WTC11 (cell line): ENCODE data around the gene SLC46A3. TPM values are rescaled to one million over a fixed set of nuclear protein-coding genes. Genes with fewer than 3 reads are reported as not detected.
A peak's percentile ranks its signal among the peaks of the same experiment; 100 is the strongest.

Experiments
- ATAC-seq: fragments of 200-7000 bp; cut with Tn5 transposase; 2 replicates; pipeline ENCODE4 v1.10.0; 2021; ENCODE audit warnings: mild to moderate bottlenecking, moderate library complexity
- CTCF ChIA-PET: fragments of 300-600 bp; sonication (Branson Sonifier 250); formaldehyde crosslinking; loops from one replicate; lab custom pipeline; 2021; ENCODE audit warnings: antibody characterized with exemption; lab: Charles Lee
- POLR2A ChIA-PET: fragments of 350-600 bp; sonication (Branson Sonifier 250); formaldehyde crosslinking; loops from one replicate; lab custom pipeline; 2021; ENCODE audit warnings: antibody characterized with exemption; lab: Charles Lee
- DNase-seq: peaks from one replicate; pipeline ENCODE4 v3.0.0; 2021; ENCODE audit warnings: low spot score
- H3K27ac Mint-ChIP-seq: 2 replicates; pipeline ENCODE4 v1.8.0; 2021; ENCODE audit warnings: mixed read lengths
- H3K27me3 Mint-ChIP-seq: 2 replicates; pipeline ENCODE4 v1.8.0; 2021; ENCODE audit warnings: low read depth, mild to moderate bottlenecking, moderate library complexity, mixed read lengths
- H3K36me3 Mint-ChIP-seq: 2 replicates; pipeline ENCODE4 v1.8.0; 2021; ENCODE audit warnings: mixed read lengths
- H3K4me1 Mint-ChIP-seq: 2 replicates; pipeline ENCODE4 v1.8.0; 2022; ENCODE audit warnings: mixed read lengths
- H3K4me3 Mint-ChIP-seq: 2 replicates; pipeline ENCODE4 v1.8.0; 2021; ENCODE audit warnings: mild to moderate bottlenecking, moderate library complexity, mixed read lengths
- H3K9me3 Mint-ChIP-seq: 2 replicates; pipeline ENCODE4 v1.8.0; 2021; ENCODE audit warnings: mixed read lengths
- ATF1 ChIP-seq: sonication (generic); formaldehyde crosslinking; IDR thresholded peaks from 2 replicates; pipeline ENCODE4 v1.8.1; 2023; ENCODE audit warnings: mild to moderate bottlenecking, moderate library complexity, missing genetic modification reagents
- ATF3 ChIP-seq: sonication (generic); formaldehyde crosslinking; conservative IDR thresholded peaks from 2 replicates; pipeline ENCODE4 v1.8.1; 2022; ENCODE audit warnings: mild to moderate bottlenecking, missing genetic modification reagents
- CREB1 ChIP-seq: sonication (generic); formaldehyde crosslinking; IDR thresholded peaks from 2 replicates; pipeline ENCODE4 v1.8.0; 2023; ENCODE audit warnings: mild to moderate bottlenecking, missing genetic modification reagents
- ELF4 ChIP-seq: sonication (generic); formaldehyde crosslinking; IDR thresholded peaks from 2 replicates; pipeline ENCODE4 v1.8.1; 2022; ENCODE audit warnings: low read depth, mild to moderate bottlenecking, moderate library complexity, missing genetic modification reagents
- FOXK1 ChIP-seq: sonication (generic); formaldehyde crosslinking; IDR thresholded peaks from 2 replicates; pipeline ENCODE4 v1.8.0; 2022; ENCODE audit warnings: mild to moderate bottlenecking, moderate library complexity, missing genetic modification reagents
- HMGXB4 ChIP-seq: sonication (generic); formaldehyde crosslinking; IDR thresholded peaks from 2 replicates; pipeline ENCODE4 v1.8.1; 2023; ENCODE audit warnings: mild to moderate bottlenecking, moderate library complexity, missing genetic modification reagents
- IRF2 ChIP-seq: sonication (generic); formaldehyde crosslinking; IDR thresholded peaks from 2 replicates; pipeline ENCODE4 v1.8.0; 2022; ENCODE audit warnings: low read depth, missing genetic modification reagents, borderline replicate concordance
- MXD4 ChIP-seq: fragments of 250-450 bp; sonication (Bioruptor Pico); IDR thresholded peaks from 2 replicates; pipeline ENCODE4 v1.8.0; 2021; ENCODE audit warnings: mild to moderate bottlenecking, moderate library complexity, borderline replicate concordance
- PRRX2 ChIP-seq: fragments of 250-450 bp; sonication (Bioruptor Pico); IDR thresholded peaks from 2 replicates; pipeline ENCODE4 v1.8.0; 2021; ENCODE audit warnings: mild to moderate bottlenecking
- RORB ChIP-seq: fragments of 250-450 bp; sonication (Bioruptor Pico); IDR thresholded peaks from 2 replicates; pipeline ENCODE4 v1.9.0; 2021; ENCODE audit warnings: mild to moderate bottlenecking
- SOX15 ChIP-seq: fragments of 250-450 bp; sonication (Bioruptor Pico); IDR thresholded peaks from 2 replicates; pipeline ENCODE4 v1.9.0; 2021; ENCODE audit warnings: mild to moderate bottlenecking
- USF2 ChIP-seq: sonication (generic); formaldehyde crosslinking; IDR thresholded peaks from 2 replicates; pipeline ENCODE4 v1.8.1; 2023; ENCODE audit warnings: mild to moderate bottlenecking, missing genetic modification reagents, moderate library complexity
- ZNF232 ChIP-seq: sonication (generic); formaldehyde crosslinking; IDR thresholded peaks from 2 replicates; pipeline ENCODE4 v1.8.0; 2022; ENCODE audit warnings: mild to moderate bottlenecking, missing genetic modification reagents
- ZNF317 ChIP-seq: sonication (generic); formaldehyde crosslinking; IDR thresholded peaks from 2 replicates; pipeline ENCODE4 v1.8.1; 2023; ENCODE audit warnings: low read depth, mild to moderate bottlenecking, moderate library complexity, missing genetic modification reagents, borderline replicate concordance
- total RNA-seq: library from RNA; stranded (reverse); gene quantifications from 3 replicates; pipeline ENCODE4 v1.2.3, GENCODE V29; 2021
- TF ChIP-seq, protein P1 (sequence below): sonication (generic); formaldehyde crosslinking; IDR thresholded peaks from 2 replicates; pipeline ENCODE4 v1.8.1; 2022; ENCODE audit warnings: missing genetic modification reagents, borderline replicate concordance
- TF ChIP-seq, protein P2 (sequence below): sonication (generic); formaldehyde crosslinking; IDR thresholded peaks from 2 replicates; pipeline ENCODE4 v1.8.0; 2022; ENCODE audit warnings: mild to moderate bottlenecking, missing genetic modification reagents
- TF ChIP-seq, protein P3 (sequence below): fragments of 250-450 bp; sonication (Bioruptor Pico); IDR thresholded peaks from 2 replicates; pipeline ENCODE4 v1.9.0; 2021; ENCODE audit warnings: mild to moderate bottlenecking, borderline replicate concordance
- TF ChIP-seq, protein P4 (sequence below): sonication (generic); formaldehyde crosslinking; IDR thresholded peaks from 2 replicates; pipeline ENCODE4 v1.8.0; 2022; ENCODE audit warnings: missing genetic modification reagents

Gene SLC46A3
- total RNA-seq, 1 experiment from 2014 or later, result 0.79 TPM

DNA sequence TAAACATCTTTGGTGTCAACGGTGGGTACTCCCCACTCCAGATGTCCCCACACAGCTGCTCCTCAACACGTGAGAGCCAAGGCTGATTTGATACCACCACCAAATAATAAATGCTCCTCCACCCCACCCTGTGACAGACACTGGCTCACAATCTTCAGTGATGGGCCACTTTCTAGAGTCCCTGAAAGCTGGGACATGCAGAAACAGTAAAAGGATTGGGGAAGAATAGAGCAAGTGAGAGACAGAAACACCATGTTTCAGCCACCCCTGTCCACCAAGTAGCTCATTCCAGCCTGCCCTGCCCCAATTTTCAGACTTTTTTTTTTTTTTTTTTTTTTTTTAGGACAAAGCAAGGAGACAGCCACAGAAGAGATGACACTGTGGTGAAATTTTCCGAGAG is 1.6 kb downstream of the SLC46A3 start:
- Mint-ChIP-seq H3K4me3 (peak overlapping the region; percentile 98; the same call in 1 of the 2 replicates), H3K9me3 (no peaks in the 10 kb centered on the region), H3K27ac (no peak overlapping the region), H3K27me3 (peaks cover 39% of the 10 kb centered on the region)
- ATAC-seq (no peak), DNase-seq (no peak)
- TF ChIP-seq ELF4 (no peak), MXD4 (CRISPR knock-in tag) (no peak), CREB1 (CRISPR knock-in tag) (no peak), HMGXB4 (CRISPR knock-in tag) (no peak), ATF3 (no peak), USF2 (CRISPR knock-in tag) (no peak), ZNF232 (CRISPR knock-in tag) (no peak), SOX15 (CRISPR knock-in tag) (no peak), IRF2 (no peak), ZNF317 (no peak), PRRX2 (CRISPR knock-in tag) (no peak), RORB (CRISPR knock-in tag) (no peak), ATF1 (CRISPR knock-in tag) (no peak), FOXK1 (CRISPR knock-in tag) (no peak)
- TF ChIP-seq, protein P1, sequence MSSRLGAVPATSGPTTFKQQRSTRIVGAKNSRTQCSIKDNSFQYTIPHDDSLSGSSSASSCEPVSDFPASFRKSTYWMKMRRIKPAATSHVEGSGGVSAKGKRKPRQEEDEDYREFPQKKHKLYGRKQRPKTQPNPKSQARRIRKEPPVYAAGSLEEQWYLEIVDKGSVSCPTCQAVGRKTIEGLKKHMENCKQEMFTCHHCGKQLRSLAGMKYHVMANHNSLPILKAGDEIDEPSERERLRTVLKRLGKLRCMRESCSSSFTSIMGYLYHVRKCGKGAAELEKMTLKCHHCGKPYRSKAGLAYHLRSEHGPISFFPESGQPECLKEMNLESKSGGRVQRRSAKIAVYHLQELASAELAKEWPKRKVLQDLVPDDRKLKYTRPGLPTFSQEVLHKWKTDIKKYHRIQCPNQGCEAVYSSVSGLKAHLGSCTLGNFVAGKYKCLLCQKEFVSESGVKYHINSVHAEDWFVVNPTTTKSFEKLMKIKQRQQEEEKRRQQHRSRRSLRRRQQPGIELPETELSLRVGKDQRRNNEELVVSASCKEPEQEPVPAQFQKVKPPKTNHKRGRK (CRISPR knock-in tag), result no peak
- TF ChIP-seq, protein P2, sequence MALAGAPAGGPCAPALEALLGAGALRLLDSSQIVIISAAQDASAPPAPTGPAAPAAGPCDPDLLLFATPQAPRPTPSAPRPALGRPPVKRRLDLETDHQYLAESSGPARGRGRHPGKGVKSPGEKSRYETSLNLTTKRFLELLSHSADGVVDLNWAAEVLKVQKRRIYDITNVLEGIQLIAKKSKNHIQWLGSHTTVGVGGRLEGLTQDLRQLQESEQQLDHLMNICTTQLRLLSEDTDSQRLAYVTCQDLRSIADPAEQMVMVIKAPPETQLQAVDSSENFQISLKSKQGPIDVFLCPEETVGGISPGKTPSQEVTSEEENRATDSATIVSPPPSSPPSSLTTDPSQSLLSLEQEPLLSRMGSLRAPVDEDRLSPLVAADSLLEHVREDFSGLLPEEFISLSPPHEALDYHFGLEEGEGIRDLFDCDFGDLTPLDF (CRISPR knock-in tag), result no peak
- TF ChIP-seq, protein P3, sequence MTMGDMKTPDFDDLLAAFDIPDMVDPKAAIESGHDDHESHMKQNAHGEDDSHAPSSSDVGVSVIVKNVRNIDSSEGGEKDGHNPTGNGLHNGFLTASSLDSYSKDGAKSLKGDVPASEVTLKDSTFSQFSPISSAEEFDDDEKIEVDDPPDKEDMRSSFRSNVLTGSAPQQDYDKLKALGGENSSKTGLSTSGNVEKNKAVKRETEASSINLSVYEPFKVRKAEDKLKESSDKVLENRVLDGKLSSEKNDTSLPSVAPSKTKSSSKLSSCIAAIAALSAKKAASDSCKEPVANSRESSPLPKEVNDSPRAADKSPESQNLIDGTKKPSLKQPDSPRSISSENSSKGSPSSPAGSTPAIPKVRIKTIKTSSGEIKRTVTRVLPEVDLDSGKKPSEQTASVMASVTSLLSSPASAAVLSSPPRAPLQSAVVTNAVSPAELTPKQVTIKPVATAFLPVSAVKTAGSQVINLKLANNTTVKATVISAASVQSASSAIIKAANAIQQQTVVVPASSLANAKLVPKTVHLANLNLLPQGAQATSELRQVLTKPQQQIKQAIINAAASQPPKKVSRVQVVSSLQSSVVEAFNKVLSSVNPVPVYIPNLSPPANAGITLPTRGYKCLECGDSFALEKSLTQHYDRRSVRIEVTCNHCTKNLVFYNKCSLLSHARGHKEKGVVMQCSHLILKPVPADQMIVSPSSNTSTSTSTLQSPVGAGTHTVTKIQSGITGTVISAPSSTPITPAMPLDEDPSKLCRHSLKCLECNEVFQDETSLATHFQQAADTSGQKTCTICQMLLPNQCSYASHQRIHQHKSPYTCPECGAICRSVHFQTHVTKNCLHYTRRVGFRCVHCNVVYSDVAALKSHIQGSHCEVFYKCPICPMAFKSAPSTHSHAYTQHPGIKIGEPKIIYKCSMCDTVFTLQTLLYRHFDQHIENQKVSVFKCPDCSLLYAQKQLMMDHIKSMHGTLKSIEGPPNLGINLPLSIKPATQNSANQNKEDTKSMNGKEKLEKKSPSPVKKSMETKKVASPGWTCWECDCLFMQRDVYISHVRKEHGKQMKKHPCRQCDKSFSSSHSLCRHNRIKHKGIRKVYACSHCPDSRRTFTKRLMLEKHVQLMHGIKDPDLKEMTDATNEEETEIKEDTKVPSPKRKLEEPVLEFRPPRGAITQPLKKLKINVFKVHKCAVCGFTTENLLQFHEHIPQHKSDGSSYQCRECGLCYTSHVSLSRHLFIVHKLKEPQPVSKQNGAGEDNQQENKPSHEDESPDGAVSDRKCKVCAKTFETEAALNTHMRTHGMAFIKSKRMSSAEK (CRISPR knock-in tag), result no peak
- TF ChIP-seq, protein P4, sequence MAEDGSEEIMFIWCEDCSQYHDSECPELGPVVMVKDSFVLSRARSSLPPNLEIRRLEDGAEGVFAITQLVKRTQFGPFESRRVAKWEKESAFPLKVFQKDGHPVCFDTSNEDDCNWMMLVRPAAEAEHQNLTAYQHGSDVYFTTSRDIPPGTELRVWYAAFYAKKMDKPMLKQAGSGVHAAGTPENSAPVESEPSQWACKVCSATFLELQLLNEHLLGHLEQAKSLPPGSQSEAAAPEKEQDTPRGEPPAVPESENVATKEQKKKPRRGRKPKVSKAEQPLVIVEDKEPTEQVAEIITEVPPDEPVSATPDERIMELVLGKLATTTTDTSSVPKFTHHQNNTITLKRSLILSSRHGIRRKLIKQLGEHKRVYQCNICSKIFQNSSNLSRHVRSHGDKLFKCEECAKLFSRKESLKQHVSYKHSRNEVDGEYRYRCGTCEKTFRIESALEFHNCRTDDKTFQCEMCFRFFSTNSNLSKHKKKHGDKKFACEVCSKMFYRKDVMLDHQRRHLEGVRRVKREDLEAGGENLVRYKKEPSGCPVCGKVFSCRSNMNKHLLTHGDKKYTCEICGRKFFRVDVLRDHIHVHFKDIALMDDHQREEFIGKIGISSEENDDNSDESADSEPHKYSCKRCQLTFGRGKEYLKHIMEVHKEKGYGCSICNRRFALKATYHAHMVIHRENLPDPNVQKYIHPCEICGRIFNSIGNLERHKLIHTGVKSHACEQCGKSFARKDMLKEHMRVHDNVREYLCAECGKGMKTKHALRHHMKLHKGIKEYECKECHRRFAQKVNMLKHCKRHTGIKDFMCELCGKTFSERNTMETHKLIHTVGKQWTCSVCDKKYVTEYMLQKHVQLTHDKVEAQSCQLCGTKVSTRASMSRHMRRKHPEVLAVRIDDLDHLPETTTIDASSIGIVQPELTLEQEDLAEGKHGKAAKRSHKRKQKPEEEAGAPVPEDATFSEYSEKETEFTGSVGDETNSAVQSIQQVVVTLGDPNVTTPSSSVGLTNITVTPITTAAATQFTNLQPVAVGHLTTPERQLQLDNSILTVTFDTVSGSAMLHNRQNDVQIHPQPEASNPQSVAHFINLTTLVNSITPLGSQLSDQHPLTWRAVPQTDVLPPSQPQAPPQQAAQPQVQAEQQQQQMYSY (CRISPR knock-in tag), result no peak
- TF ChIP-seq, all 79 proteins: peak for 0
- H3K36me3 Mint-ChIP-seq, result no peaks in the 10 kb centered on the region
- ChIA-PET POLR2A (no interaction called here), CTCF (interaction anchor here (0.7 to 3.6 kb wide), 2 partner anchors 10 to 79 kb away, joined by 4 to 16 read pairs; no protein-coding TSS in a partner anchor)
- peaks cover 11% of the 10 kb centered on the region for H3K4me1 Mint-ChIP-seq
